ENCODE data around the gene CDC37. TPM values are rescaled to one million over a fixed set of nuclear protein-coding genes. Genes with fewer than 3 reads are reported as not detected.

Gene CDC37
- total RNA-seq, result 100 to 1,000 TPM; 104 to 388 (median 169) TPM

DNA sequence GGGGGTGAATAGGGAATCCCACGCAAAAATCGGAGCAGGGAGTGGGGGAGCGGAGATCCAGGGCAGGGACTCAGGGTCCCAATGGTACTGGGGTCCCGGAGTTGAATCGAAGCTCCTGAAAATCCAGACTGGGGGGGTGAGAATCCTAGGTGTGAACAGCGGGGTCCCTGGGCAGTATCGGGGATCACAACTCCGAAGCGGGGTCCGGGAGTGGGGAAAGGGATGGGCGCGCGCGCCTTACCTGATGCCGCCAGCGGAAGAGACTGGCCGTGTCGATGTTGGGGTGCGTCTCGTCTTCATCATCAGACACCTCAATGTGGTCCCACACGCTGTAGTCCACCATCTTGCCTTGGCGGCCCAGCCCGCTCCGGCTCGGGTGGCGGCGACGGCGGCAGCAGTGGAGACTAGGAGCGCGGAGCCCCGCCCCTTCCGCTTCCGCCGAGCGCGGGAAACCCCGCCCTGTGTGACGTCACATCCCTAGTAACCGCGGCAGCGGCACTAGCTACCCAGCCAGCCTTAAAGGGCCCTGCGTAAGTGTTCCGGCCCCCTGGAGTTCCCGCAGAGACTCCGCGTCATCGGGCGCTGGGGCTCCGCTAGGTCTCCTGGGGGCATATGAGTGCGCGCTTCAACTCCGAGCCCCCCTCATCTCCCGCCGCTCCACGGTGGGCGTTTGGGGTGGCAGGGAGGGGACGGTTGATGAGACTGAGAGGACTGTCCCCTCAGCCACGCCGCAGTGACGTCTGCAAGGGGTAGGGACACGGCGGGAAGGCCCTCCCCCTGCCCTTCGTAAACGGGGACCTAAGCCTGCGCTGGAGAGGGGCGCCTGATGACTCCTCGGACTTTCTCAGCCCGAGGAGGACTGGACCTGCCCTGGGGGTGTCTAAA, at the start of gene CDC37:
Gene CDC37, minus strand, starts transcription at position 406 of the 885 bp plus-strand sequence. Its CDS starts 63 bp downstream, at position 343.
- TF ChIP-seq POLR2AphosphoS5 (IDR thresholded peaks at IDR 0.05) (peak; percentile 92 to 95), EP300 (IDR thresholded peaks at IDR 0.05) (peak in 1 of 4 donors; percentile 39), POLR2A (IDR thresholded peaks at IDR 0.05) (peak in 3 of 4 donors; percentile 69 to 90 (median 75))
- TF ChIP-seq, protein P1, sequence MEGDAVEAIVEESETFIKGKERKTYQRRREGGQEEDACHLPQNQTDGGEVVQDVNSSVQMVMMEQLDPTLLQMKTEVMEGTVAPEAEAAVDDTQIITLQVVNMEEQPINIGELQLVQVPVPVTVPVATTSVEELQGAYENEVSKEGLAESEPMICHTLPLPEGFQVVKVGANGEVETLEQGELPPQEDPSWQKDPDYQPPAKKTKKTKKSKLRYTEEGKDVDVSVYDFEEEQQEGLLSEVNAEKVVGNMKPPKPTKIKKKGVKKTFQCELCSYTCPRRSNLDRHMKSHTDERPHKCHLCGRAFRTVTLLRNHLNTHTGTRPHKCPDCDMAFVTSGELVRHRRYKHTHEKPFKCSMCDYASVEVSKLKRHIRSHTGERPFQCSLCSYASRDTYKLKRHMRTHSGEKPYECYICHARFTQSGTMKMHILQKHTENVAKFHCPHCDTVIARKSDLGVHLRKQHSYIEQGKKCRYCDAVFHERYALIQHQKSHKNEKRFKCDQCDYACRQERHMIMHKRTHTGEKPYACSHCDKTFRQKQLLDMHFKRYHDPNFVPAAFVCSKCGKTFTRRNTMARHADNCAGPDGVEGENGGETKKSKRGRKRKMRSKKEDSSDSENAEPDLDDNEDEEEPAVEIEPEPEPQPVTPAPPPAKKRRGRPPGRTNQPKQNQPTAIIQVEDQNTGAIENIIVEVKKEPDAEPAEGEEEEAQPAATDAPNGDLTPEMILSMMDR (IDR thresholded peaks at IDR 0.05), result no peak
- DNase-seq, result peak; percentile 96 to 99
- H3K4me3 ChIP-seq, result peak within 1 kb of the TSS; percentile 70 to 97 (median 86)
- WGBS, 2 donors, result 0 to 1% methylated on average over 9 to 36 of the region's 69 CpGs
- no peaks in the 10 kb centered on the region for H3K9me3 ChIP-seq
- H3K27me3 ChIP-seq, result peaks cover 0 to 13% (median 7%) of the 10 kb centered on the region in 4 donors
- H3K27ac ChIP-seq, result peak within 1 kb of the TSS; percentile 80 to 91 (median 84)
- H3K36me3 ChIP-seq, result peaks cover 0 to 18% (median 0%) of the 10 kb centered on the region in 4 donors
- H3K4me1 ChIP-seq, result peaks cover 48 to 76% (median 59%) of the 10 kb centered on the region in 4 donors
- ATAC-seq (ENCODE audit: low FRiP score in 2 of 2), result peak; percentile 95 to 97

DNA sequence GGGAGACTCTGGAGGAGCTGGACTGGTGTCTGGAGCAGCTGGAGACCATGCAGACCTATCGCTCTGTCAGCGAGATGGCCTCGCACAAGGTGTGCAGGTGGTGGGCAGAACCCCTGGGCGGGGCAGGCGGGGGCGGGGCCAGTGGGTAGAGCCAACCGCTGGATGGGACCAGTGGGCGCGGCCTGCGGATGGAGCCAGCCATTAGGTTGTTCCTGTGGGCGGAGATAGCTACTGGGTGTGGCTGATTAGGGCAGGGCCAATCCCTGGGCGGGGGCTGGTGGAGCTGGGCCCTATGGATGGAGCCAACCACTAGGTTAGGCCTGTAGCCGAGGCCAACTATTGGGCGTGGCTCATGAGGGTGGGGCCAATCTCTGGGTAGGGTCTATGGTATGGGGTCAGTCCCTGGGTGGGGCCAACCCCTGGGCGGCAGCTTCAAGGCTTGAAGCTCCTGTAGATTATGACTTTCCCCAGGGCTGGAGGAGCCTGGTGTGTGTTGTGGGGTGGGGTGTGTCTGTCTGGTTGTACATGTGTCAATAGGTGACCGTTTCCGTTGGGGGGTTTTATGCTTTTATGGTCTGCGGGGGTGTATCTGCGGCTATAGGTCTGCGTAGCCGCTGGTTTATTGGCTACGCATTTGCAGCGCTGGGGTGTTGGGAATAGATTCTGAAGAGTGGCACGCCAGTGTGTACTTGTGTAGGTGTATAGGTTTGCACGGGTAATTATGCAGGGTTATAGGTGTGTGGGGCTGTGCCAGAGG, 47.7 kb upstream of the CDC37 start:
- Histone ChIP-seq H3K36me3 (peaks cover 0 to 46% (median 30%) of the 10 kb centered on the region in 4 donors), H3K4me1 (peaks cover 0 to 3% (median 0%) of the 10 kb centered on the region in 4 donors), H3K27me3 (no peaks in the 10 kb centered on the region), H3K4me3 (no peak overlapping the region), H3K27ac (no peak overlapping the region), H3K9me3 (no peaks in the 10 kb centered on the region)
- no peak for TF ChIP-seq EP300 (IDR thresholded peaks at IDR 0.05)
- TF ChIP-seq, protein P1 (IDR thresholded peaks at IDR 0.05), result no peak
- TF ChIP-seq POLR2A (IDR thresholded peaks at IDR 0.05), result no peak
- no peak for TF ChIP-seq POLR2AphosphoS5 (IDR thresholded peaks at IDR 0.05)
- ATAC-seq (ENCODE audit: low FRiP score in 2 of 2), result peak in 1 of 2 donors; percentile 12
- no peak for DNase-seq
- WGBS, 2 donors, result 81 to 91% methylated on average over 11 to 25 of the region's 25 CpGs

DNA sequence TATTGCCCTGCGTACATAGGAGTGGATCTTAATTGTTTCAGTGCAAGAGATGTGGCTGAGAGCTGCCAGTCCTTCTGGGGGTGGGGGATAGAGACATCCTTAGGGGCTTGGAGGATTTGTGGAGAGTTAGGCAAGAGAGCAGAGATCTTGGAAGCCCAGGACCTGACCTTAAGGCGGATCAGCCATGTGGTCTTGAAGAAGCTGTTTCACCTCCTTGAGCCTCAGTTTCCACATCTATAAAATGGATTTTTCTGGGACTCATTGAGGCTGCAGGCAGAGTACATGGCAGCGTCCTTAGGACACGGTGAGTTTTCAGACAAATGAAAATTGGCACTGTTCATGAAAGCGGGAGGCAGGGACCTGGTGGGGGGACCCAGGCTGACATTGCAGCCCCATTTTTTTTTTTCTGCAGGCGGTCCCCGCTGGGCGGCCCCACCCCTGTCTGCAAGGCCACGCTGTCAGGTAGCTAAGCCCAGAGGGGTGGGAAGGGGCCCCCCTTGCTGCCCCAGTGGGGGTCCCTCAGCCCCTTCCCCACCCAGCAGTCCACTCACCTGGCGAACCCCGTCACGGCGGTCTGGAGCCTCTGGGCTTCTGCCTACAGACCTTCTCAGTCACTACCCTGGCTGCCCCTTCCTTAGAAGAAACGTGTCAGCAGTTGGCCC, 47.0 kb upstream of the CDC37 start:
- 93 to 94% methylated on average over 8 to 14 of the region's 14 CpGs for WGBS, 2 donors
- ATAC-seq (ENCODE audit: low FRiP score in 2 of 2), result no peak
- H3K36me3 ChIP-seq, result peaks cover 0 to 46% (median 30%) of the 10 kb centered on the region in 4 donors

DNA sequence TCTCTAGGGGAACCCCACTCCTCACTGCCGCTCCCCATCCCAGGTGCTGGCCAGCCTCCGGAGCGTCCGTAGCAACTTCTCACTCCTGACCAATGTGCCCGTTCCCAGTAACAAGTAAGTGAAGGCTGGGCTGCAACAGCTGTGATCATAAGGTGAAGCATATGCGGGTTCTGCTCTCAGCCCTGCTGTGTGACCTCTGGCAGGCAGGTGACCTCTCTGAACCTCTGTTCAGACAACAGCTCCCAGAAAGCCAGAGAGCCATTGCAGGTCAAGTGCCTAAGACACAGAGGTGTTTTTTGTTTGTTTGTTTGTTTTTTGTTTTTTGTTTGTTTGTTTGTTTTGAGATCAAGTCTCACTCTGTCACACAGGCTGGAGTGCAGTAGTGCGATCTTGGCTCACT, 45.7 kb upstream of the CDC37 start:
- TF ChIP-seq POLR2A (IDR thresholded peaks at IDR 0.05) (no peak), EP300 (IDR thresholded peaks at IDR 0.05) (no peak), POLR2AphosphoS5 (IDR thresholded peaks at IDR 0.05) (no peak)
- TF ChIP-seq, protein P1 (IDR thresholded peaks at IDR 0.05), result no peak
- DNase-seq (no peak), ATAC-seq (ENCODE audit: low FRiP score in 2 of 2) (no peak)
- no peaks in the 10 kb centered on the region for H3K9me3 ChIP-seq
- no peak overlapping the region for H3K27ac ChIP-seq
- peaks cover 0 to 3% (median 0%) of the 10 kb centered on the region in 4 donors for H3K4me1 ChIP-seq
- no peaks in the 10 kb centered on the region for H3K27me3 ChIP-seq
- peaks cover 0 to 46% (median 29%) of the 10 kb centered on the region in 4 donors for H3K36me3 ChIP-seq
- no peak overlapping the region for H3K4me3 ChIP-seq
- 87 to 91% methylated on average over 7 of the region's 7 CpGs for WGBS, 2 donors

More for the DNA sequence above, 47.0 kb upstream of the CDC37 start:
- no peak overlapping the region for H3K4me3 ChIP-seq
- H3K4me1 ChIP-seq, result peaks cover 0 to 3% (median 0%) of the 10 kb centered on the region in 4 donors
- no peaks in the 10 kb centered on the region for H3K27me3 ChIP-seq
- no peak overlapping the region for H3K27ac ChIP-seq
- no peak for DNase-seq
- TF ChIP-seq EP300 (IDR thresholded peaks at IDR 0.05) (no peak), POLR2AphosphoS5 (IDR thresholded peaks at IDR 0.05) (no peak), POLR2A (IDR thresholded peaks at IDR 0.05) (no peak)
- TF ChIP-seq, protein P1 (IDR thresholded peaks at IDR 0.05), result no peak
- H3K9me3 ChIP-seq, result no peaks in the 10 kb centered on the region

Measured in upper lobe of left lung (tissue), 6 donors.